Measurements from ENCODE around the gene ZNF460.

- no peak for TF ChIP-seq EZH2 (IDR thresholded peaks at IDR 0.05; ENCODE audit: low read length, unreplicated experiment)
- TF ChIP-seq CTCF (conservative IDR thresholded peaks at IDR 0.05; ENCODE audit: low read depth, low read length), result no peak
- no peak for TF ChIP-seq EZH2phosphoT487 (IDR thresholded peaks at IDR 0.05; ENCODE audit: borderline replicate concordance, low read length)
These were observed 22.6 kb downstream of the ZNF460 start for GRCh38 chr19:57302727-57303401.

Measured in PC-3 (cell line).